ENCODE results near the gene TMEM178A. TPM values are rescaled to one million over a fixed set of nuclear protein-coding genes. Genes with fewer than 3 reads are reported as not detected.

Gene TMEM178A
- total RNA-seq: 0.30 and 0.92 TPM in 2 replicates

GRCh38 chr2:39665811-39666490 is at the start of gene TMEM178A:
Gene TMEM178A (plus strand): TSS chr2:39665917. CDS start chr2:39665975, 58 bp downstream.

Other genes starting within 250 kb of the TMEM178A start
- 50.2 and 180 TPM in 2 replicates for gene MAP4K3, start 228.6 kb upstream of the TMEM178A start, total RNA-seq
- gene THUMPD2, start 113.3 kb downstream of the TMEM178A start, total RNA-seq: 9.5 and 12.2 TPM in 2 replicates